ENCODE measurements around the gene TESK2. TPM values are rescaled to one million over a fixed set of nuclear protein-coding genes. Genes with fewer than 3 reads are reported as not detected.
A peak's percentile ranks its signal among the peaks of the same experiment; 100 is the strongest.

TESK2 gene
- total RNA-seq, 1 donor from 2014 or later, result 12.2 TPM

DNA sequence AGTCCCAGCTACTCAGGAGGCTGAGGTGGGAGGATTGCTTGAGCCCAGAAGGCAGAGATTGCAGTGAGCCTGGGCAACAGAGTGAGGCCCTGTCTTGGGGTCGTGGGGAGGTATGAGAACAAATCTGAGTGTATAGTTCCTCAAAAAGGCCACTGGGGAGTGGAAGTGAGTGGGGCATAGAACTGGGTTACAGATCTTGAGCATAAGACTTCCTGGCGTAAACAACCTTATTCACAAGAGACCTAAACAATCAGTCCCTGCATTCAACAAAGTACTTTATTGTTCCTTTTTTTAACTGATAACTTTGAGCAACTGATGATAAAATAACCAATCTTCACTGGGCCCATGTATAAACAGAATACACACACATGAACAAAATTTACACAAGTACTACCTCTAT is 78.1 kb downstream of the TESK2 start:
- Mint-ChIP-seq H3K4me1 (peaks cover 70% of the 10 kb centered on the region), H3K4me3 (peak overlapping the region; percentile 66), H3K36me3 (ENCODE audit: low read depth) (no peaks in the 10 kb centered on the region), H3K27me3 (no peaks in the 10 kb centered on the region), H3K27ac (peak overlapping the region; percentile 84), H3K9me3 (no peaks in the 10 kb centered on the region)
- ATAC-seq (ENCODE audit: low read depth), result peak; percentile 93
- no peak for DNase-seq
- intact Hi-C loops (cut with micrococcal nuclease), result loop anchor here (1.0 to 5.0 kb wide), 5 partner anchors 19 to 78 kb away; partner anchors contain the start of gene TESK2
- POLR2A ChIA-PET, result interaction anchor here (0.6 to 6.3 kb wide), 7 partner anchors 12 to 110 kb away, joined by 3 to 44 read pairs (median 3); partner anchors contain the start of genes MUTYH, TESK2 and TOE1
- no peak for TF ChIP-seq CTCF (IDR thresholded peaks at IDR 0.05)
- CTCF ChIA-PET, result interaction anchor here (1.4 to 2.4 kb wide), 4 partner anchors 53 to 155 kb away, joined by 3 to 13 read pairs (median 7); partner anchors contain the start of genes CCDC163 and MMACHC

GRCh38 chr1:45411510-45411899 is 79.5 kb downstream of the TESK2 start:
- Mint-ChIP-seq H3K4me1 (peaks cover 72% of the 10 kb centered on the region), H3K27ac (peak overlapping the region; percentile 75), H3K9me3 (no peaks in the 10 kb centered on the region), H3K27me3 (no peaks in the 10 kb centered on the region), H3K36me3 (ENCODE audit: low read depth) (no peaks in the 10 kb centered on the region), H3K4me3 (peak overlapping the region; percentile 25)
- ATAC-seq (ENCODE audit: low read depth), result no peak
- no peak for DNase-seq
- no peak for TF ChIP-seq CTCF (IDR thresholded peaks at IDR 0.05)
- POLR2A ChIA-PET, result interaction anchor here (1.5 to 6.3 kb wide), 3 partner anchors 17 to 108 kb away, joined by 5 to 44 read pairs (median 32); partner anchors contain the start of gene TESK2
- intact Hi-C loops (cut with micrococcal nuclease), result loop anchor here (5.0 kb wide), 1 partner anchor 36 kb away; no protein-coding TSS in a partner anchor
- CTCF ChIA-PET, result interaction anchor here (0.7 to 2.2 kb wide), 7 partner anchors 17 to 157 kb away, joined by 3 to 13 read pairs (median 3); partner anchors contain the start of genes CCDC163 and MMACHC

- ChIA-PET CTCF (interaction anchor here (1.1 to 2.2 kb wide), 3 partner anchors 51 to 88 kb away, joined by 3 to 13 read pairs (median 5); no protein-coding TSS in a partner anchor), POLR2A (interaction anchor here (2.5 to 6.3 kb wide), 2 partner anchors 17 to 80 kb away, joined by 32 to 44 read pairs; partner anchors contain the start of gene TESK2)
- no peaks in the 10 kb centered on the region for H3K36me3 Mint-ChIP-seq (ENCODE audit: low read depth)
- H3K27me3 Mint-ChIP-seq, result no peaks in the 10 kb centered on the region
- no peaks in the 10 kb centered on the region for H3K9me3 Mint-ChIP-seq
- DNase-seq (no peak), ATAC-seq (ENCODE audit: low read depth) (no peak)
- H3K4me3 Mint-ChIP-seq, result peak overlapping the region; percentile 25
- no peak for TF ChIP-seq CTCF (IDR thresholded peaks at IDR 0.05)
- peak overlapping the region; percentile 75 for H3K27ac Mint-ChIP-seq
- H3K4me1 Mint-ChIP-seq, result peaks cover 68% of the 10 kb centered on the region
- intact Hi-C loops (cut with micrococcal nuclease), result loop anchor here (5.0 kb wide), 1 partner anchor 36 kb away; no protein-coding TSS in a partner anchor
Observed at GRCh38 chr1:45410850-45411509, 80.0 kb downstream of the TESK2 start.

DNA sequence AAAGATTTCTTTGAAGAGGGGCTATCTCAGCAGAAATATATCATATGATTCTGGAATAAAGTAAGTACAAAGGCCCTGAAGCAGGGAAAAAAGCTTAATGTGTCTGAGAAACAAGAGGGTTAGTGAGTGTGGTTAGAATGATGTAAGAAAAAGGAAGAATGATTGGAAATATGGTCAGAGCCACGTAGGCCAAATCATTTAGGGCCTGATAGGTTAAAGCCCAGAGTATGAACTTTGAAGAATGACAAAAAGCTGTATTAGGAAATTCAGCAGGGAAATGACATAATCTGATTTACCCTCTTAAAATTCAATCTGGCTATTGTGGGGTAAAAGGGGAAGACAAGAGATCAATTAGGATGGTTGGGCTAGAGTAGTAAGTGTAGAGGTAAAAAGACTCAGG is 81.7 kb downstream of the TESK2 start:
- Mint-ChIP-seq H3K4me1 (peaks cover 62% of the 10 kb centered on the region), H3K36me3 (ENCODE audit: low read depth) (no peaks in the 10 kb centered on the region), H3K4me3 (no peak overlapping the region), H3K9me3 (no peaks in the 10 kb centered on the region), H3K27me3 (no peaks in the 10 kb centered on the region), H3K27ac (peak overlapping the region; percentile 64)
- ChIA-PET POLR2A (interaction anchor here (0.8 to 2.1 kb wide), 4 partner anchors 13 to 106 kb away, joined by 3 to 10 read pairs (median 3); no protein-coding TSS in a partner anchor), CTCF (interaction anchor here (0.8 to 1.2 kb wide), 3 partner anchors 15 to 83 kb away, joined by 3 read pairs; no protein-coding TSS in a partner anchor)
- ATAC-seq (ENCODE audit: low read depth) (peak; percentile 9), DNase-seq (no peak)
- TF ChIP-seq CTCF (IDR thresholded peaks at IDR 0.05), result no peak
- intact Hi-C loops (cut with micrococcal nuclease), result no loop called here
